ENCODE data around the gene FNIP1.

DNA sequence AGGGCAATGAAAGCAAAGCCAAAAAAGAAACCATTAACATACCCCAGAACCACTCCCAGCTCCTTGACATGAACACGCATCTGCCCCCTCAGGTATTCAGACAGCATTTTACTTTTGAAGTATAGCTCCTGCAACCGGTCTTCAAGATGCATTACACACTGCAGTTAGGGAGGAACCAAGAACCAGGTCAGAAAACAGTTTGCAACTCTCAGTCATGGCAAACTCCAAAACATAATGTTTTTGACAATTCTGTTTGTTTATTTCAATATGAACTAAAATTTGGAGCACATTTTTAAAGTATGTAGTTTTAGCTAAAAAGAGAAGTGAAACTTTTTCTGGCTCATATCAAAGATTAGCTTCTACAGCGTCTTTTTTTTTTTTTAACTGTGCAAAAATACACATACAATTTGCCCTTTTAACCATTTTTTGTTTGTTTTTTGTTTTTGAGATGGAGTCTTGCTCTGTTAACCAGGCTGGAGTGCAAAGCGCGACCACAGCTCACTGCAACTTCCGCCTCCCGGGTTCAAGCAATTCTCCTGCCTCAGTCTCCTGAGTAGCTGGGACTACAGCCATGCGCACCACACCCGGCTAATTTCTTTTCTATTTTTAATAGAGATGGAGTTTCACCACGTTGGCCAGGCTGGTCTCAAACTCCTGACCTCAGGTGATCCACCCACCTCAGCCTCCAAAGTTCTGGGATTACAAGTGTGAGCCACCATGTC, 149.6 kb downstream of the FNIP1 start:
- TF ChIP-seq, protein P1, sequence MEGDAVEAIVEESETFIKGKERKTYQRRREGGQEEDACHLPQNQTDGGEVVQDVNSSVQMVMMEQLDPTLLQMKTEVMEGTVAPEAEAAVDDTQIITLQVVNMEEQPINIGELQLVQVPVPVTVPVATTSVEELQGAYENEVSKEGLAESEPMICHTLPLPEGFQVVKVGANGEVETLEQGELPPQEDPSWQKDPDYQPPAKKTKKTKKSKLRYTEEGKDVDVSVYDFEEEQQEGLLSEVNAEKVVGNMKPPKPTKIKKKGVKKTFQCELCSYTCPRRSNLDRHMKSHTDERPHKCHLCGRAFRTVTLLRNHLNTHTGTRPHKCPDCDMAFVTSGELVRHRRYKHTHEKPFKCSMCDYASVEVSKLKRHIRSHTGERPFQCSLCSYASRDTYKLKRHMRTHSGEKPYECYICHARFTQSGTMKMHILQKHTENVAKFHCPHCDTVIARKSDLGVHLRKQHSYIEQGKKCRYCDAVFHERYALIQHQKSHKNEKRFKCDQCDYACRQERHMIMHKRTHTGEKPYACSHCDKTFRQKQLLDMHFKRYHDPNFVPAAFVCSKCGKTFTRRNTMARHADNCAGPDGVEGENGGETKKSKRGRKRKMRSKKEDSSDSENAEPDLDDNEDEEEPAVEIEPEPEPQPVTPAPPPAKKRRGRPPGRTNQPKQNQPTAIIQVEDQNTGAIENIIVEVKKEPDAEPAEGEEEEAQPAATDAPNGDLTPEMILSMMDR (IDR thresholded peaks at IDR 0.05), result no peak
- no peak for TF ChIP-seq POLR2A (IDR thresholded peaks at IDR 0.05)
- no peak for TF ChIP-seq EP300 (IDR thresholded peaks at IDR 0.05)

Measured in tibial nerve (tissue), 4 donors.